Neural progenitor cell (in vitro differentiated cells): ENCODE results near the gene SHROOM3. TPM values are rescaled to one million over a fixed set of nuclear protein-coding genes. Genes with fewer than 3 reads are reported as not detected.

Experiments used
- DNase-seq: peaks from one replicate; pipeline ENCODE4 v3.0.0-alpha.2; 2016; ENCODE audit warnings: low spot score
- H2AFZ ChIP-seq: fragments of 200-600 bp; sonication (generic); replicated peaks from 2 replicates; pipeline ENCODE4 v1.6.1; 2016; ENCODE audit warnings: antibody characterized with exemption
- H3F3A ChIP-seq: fragments of 200-600 bp; sonication (generic); 2 replicates; pipeline ENCODE4 v1.6.1; 2016; ENCODE audit warnings: antibody characterized with exemption, low read depth
- H3K27ac ChIP-seq: fragments of 200-600 bp; sonication (generic); 2 replicates; pipeline ENCODE4 v1.5.1; 2016; ENCODE audit warnings: mild to moderate bottlenecking
- H3K27me3 ChIP-seq: fragments of 200-600 bp; sonication (generic); 2 replicates; pipeline ENCODE4 v1.6.1; 2016; ENCODE audit warnings: mild to moderate bottlenecking, moderate library complexity
- H3K36me3 ChIP-seq: fragments of 200-600 bp; sonication (generic); 2 replicates; pipeline ENCODE4 v1.5.1; 2016
- H3K4me1 ChIP-seq: fragments of 200-600 bp; sonication (generic); 2 replicates; pipeline ENCODE4 v1.6.1; 2016; ENCODE audit warnings: mixed run types
- H3K4me2 ChIP-seq: fragments of 200-600 bp; sonication (generic); 2 replicates; pipeline ENCODE4 v1.6.1; 2016
- H3K4me3 ChIP-seq: fragments of 200-600 bp; sonication (generic); 2 replicates; pipeline ENCODE4 v1.5.1; 2016
- H3K79me2 ChIP-seq: fragments of 200-600 bp; sonication (generic); 2 replicates; pipeline ENCODE4 v1.6.1; 2016; ENCODE audit warnings: low read depth
- H3K9ac ChIP-seq: fragments of 200-600 bp; sonication (generic); 2 replicates; pipeline ENCODE4 v1.6.1; 2016
- H3K9me3 ChIP-seq: fragments of 200-600 bp; sonication (generic); 2 replicates; pipeline ENCODE4 v1.5.1; 2016; ENCODE audit warnings: low read depth
- H4K20me1 ChIP-seq: fragments of 200-600 bp; sonication (generic); 2 replicates; pipeline ENCODE4 v1.6.1; 2016; ENCODE audit warnings: low read depth
- H3K27ac Mint-ChIP-seq: 3 replicates; pipeline ENCODE4 v1.8.0; 2021; ENCODE audit warnings: mixed read lengths
- H3K27me3 Mint-ChIP-seq: 2 replicates; pipeline ENCODE4 v1.8.0; 2022; ENCODE audit warnings: low read depth, mild to moderate bottlenecking, inconsistent platforms, moderate library complexity, mixed read lengths; ENCODE audit not compliant: insufficient read depth
- H3K36me3 Mint-ChIP-seq: 3 replicates; pipeline ENCODE4 v1.8.0; 2021; ENCODE audit warnings: mixed read lengths
- H3K4me1 Mint-ChIP-seq: 3 replicates; pipeline ENCODE4 v1.8.0; 2021; ENCODE audit warnings: mixed read lengths
- H3K4me3 Mint-ChIP-seq: 3 replicates; pipeline ENCODE4 v1.8.0; 2021; ENCODE audit warnings: mild to moderate bottlenecking, moderate library complexity, mixed read lengths
- H3K9me3 Mint-ChIP-seq: 3 replicates; pipeline ENCODE4 v1.8.0; 2020; ENCODE audit warnings: mixed read lengths
- EZH2 ChIP-seq: fragments of 200-600 bp; sonication (generic); IDR thresholded peaks from 2 replicates; pipeline ENCODE4 v1.6.1; 2017; ENCODE audit warnings: antibody characterized with exemption, mild to moderate bottlenecking, moderate library complexity
- EZH2phosphoT487 ChIP-seq: fragments of 200-600 bp; sonication (generic); IDR thresholded peaks from 2 replicates; pipeline ENCODE4 v1.6.1; 2017; ENCODE audit warnings: antibody characterized with exemption
- total RNA-seq: library from RNA; depleted of rRNA; stranded (reverse); fragments of >200 nt; gene quantifications from 2 replicates; pipeline ENCODE4 v1.2.3, GENCODE V29; 2015; ENCODE audit warnings: low replicate concordance
- TF ChIP-seq, protein P1 (sequence below): fragments of 200-600 bp; sonication (generic); IDR thresholded peaks from 2 replicates; pipeline ENCODE4 v1.5.1; 2017; ENCODE audit warnings: antibody characterized with exemption, mild to moderate bottlenecking

The SHROOM3 gene
- total RNA-seq, 1 donor from 2014 or later, result 36.6 TPM

DNA sequence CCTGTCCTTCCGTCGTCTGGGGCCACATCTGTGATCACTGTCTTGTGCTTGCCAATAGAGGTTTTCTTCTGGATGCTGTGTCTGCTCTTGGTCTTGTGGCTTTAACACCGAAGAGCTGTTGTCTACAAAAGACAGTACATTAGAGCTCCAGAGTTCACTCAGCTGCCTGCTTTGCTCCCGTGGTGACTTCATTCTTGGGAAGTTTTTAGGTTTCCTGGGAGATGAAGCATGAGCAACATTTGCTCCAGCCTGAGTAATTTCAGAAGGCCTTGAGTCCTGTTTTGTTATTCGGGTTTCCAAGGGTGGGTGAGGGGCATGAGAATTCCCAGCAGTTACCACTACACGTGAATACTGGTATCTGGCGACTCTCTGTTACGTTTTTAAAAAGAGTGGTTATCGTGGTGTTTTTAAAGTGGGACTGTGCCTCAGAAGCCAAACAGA is 189.2 kb downstream of the SHROOM3 start:
- Histone ChIP-seq H3K4me3 (no peak overlapping the region), H3K27ac (no peak overlapping the region), H3K9ac (no peak overlapping the region), H3K36me3 (no peaks in the 10 kb centered on the region), H2AFZ (no peak overlapping the region), H3K27me3 (no peaks in the 10 kb centered on the region), H3K79me2 (no peaks in the 10 kb centered on the region), H3K4me1 (peaks cover 17% of the 10 kb centered on the region), H4K20me1 (peaks cover 35% of the 10 kb centered on the region), H3K4me2 (peak overlapping the region; percentile 3), H3K9me3 (no peaks in the 10 kb centered on the region), H3F3A (peaks cover 5% of the 10 kb centered on the region)
- Mint-ChIP-seq H3K4me3 (peak overlapping the region; percentile 66), H3K27ac (peak overlapping the region; percentile 96), H3K4me1 (peaks cover 59% of the 10 kb centered on the region), H3K9me3 (no peaks in the 10 kb centered on the region), H3K36me3 (peaks cover 9% of the 10 kb centered on the region), H3K27me3 (peaks cover under 1% of the 10 kb centered on the region)
- peak; percentile 16 for DNase-seq
- TF ChIP-seq, protein P1, sequence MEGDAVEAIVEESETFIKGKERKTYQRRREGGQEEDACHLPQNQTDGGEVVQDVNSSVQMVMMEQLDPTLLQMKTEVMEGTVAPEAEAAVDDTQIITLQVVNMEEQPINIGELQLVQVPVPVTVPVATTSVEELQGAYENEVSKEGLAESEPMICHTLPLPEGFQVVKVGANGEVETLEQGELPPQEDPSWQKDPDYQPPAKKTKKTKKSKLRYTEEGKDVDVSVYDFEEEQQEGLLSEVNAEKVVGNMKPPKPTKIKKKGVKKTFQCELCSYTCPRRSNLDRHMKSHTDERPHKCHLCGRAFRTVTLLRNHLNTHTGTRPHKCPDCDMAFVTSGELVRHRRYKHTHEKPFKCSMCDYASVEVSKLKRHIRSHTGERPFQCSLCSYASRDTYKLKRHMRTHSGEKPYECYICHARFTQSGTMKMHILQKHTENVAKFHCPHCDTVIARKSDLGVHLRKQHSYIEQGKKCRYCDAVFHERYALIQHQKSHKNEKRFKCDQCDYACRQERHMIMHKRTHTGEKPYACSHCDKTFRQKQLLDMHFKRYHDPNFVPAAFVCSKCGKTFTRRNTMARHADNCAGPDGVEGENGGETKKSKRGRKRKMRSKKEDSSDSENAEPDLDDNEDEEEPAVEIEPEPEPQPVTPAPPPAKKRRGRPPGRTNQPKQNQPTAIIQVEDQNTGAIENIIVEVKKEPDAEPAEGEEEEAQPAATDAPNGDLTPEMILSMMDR, result no peak
- TF ChIP-seq EZH2 (no peak), EZH2phosphoT487 (no peak)

DNA sequence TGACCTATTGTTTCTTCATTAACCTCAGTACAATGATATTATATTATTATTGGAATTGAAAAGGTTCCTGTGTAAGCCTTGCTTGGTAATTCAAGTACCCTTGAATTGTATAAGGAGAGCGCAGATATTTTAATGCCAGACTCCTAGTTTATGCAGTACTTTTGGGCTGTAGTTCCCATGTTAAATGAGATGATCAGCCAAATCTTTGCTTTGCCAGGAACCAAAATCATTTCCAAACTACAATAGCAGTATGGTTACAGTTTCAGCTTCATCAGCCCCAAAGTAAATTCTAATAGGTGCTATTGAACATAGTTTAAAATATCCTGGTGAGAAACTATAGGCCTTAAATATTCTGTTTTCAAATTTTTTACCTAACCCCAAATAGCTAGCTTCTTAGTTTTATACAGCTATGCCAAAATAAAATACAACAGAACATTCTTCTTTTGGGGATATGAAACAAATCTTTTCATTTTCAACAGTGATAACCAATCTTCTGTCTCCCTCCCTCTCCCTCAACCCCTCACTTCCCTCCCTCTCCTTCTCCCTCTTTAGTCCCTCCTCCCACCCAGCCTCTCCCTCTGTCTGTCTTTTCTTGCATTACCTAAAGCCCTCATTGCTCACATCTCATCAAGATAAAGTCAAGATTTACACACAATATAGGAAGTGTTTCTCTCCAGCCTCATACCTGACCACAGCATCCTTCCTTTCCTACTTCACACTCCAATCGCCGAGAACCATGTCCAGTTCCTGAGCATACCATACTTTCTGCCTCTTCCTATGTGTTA is 190.1 kb downstream of the SHROOM3 start:
- no peaks in the 10 kb centered on the region for H3K9me3 Mint-ChIP-seq
- H3K36me3 Mint-ChIP-seq, result peaks cover 12% of the 10 kb centered on the region
- H3K27ac Mint-ChIP-seq, result peak overlapping the region; percentile 84

DNA sequence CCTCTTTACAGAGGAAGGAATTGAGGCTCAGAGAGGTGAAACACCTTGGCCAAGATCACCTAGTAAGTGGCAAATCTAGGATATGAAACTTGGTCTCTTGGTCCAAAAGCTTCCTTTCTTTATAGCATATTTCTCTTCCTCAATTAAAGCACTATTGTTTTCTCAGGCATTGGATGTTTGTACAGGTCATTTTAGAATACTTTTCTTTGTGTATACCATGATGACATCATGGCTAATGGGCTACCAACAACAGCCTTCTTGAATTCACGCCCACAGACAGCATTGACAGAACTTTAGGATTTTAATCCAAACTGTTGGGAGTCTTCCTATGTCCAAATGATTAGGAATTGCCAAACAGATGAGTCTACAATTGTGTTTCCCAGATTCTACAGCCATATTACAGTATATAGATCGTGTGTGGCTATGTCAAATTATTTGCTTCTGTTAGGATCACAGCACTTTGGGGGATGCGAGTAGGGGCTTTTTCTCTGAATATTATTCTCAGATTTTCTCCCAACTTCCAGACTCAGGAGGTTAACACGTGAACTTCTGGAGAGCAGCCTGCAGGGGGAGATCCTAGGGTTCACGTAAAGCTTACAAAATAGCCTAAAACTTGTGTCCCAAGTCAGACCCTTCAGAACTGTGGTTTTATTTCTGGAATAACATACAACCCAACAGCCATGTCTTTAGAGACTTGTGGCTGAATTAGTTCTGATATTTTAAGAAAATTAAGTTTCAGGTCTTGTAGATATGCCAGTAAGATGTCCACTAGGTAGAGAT is 191.8 kb downstream of the SHROOM3 start:
- no peak overlapping the region for H2AFZ ChIP-seq
- Mint-ChIP-seq H3K9me3 (no peaks in the 10 kb centered on the region), H3K4me3 (no peak overlapping the region), H3K36me3 (peaks cover 19% of the 10 kb centered on the region), H3K27ac (peak overlapping the region; percentile 31), H3K27me3 (peaks cover 2% of the 10 kb centered on the region), H3K4me1 (peaks cover 40% of the 10 kb centered on the region)
- H3K4me2 ChIP-seq, result no peak overlapping the region
- peaks cover 23% of the 10 kb centered on the region for H3K4me1 ChIP-seq
- H3K79me2 ChIP-seq, result no peaks in the 10 kb centered on the region
- no peak overlapping the region for H3K4me3 ChIP-seq
- no peak for DNase-seq
- H3K9ac ChIP-seq, result no peak overlapping the region
- TF ChIP-seq EZH2phosphoT487, result no peak
- TF ChIP-seq, protein P1, result peak; percentile 50
- no peak overlapping the region for H3K27ac ChIP-seq
- peaks cover 5% of the 10 kb centered on the region for H3F3A ChIP-seq
- no peaks in the 10 kb centered on the region for H3K9me3 ChIP-seq
- peaks cover 26% of the 10 kb centered on the region for H4K20me1 ChIP-seq
- H3K27me3 ChIP-seq, result no peaks in the 10 kb centered on the region
- H3K36me3 ChIP-seq, result no peaks in the 10 kb centered on the region

More for the DNA sequence above, 190.1 kb downstream of the SHROOM3 start:
- no peak overlapping the region for H3K4me3 ChIP-seq
- peaks cover 34% of the 10 kb centered on the region for H4K20me1 ChIP-seq
- H3K9me3 ChIP-seq, result no peaks in the 10 kb centered on the region
- H3F3A ChIP-seq, result peaks cover 5% of the 10 kb centered on the region
- DNase-seq, result no peak
- H3K4me1 ChIP-seq, result peaks cover 17% of the 10 kb centered on the region
- Mint-ChIP-seq H3K4me1 (peaks cover 54% of the 10 kb centered on the region), H3K4me3 (peak overlapping the region; percentile 17), H3K27me3 (peaks cover 2% of the 10 kb centered on the region)
- H3K27me3 ChIP-seq, result no peaks in the 10 kb centered on the region
- no peak overlapping the region for H3K4me2 ChIP-seq
- TF ChIP-seq, protein P1, result no peak
- TF ChIP-seq EZH2, result no peak
- TF ChIP-seq EZH2phosphoT487, result no peak
- no peaks in the 10 kb centered on the region for H3K36me3 ChIP-seq
- no peak overlapping the region for H2AFZ ChIP-seq
- no peak overlapping the region for H3K27ac ChIP-seq
- no peak overlapping the region for H3K9ac ChIP-seq
- no peaks in the 10 kb centered on the region for H3K79me2 ChIP-seq
